Panc1 (cell line): ENCODE data around the gene CMTM8. TPM values are rescaled to one million over a fixed set of nuclear protein-coding genes. Genes with fewer than 3 reads are reported as not detected.

Experiments used
- ATAC-seq: fragments of 200-7000 bp; cut with Tn5 transposase; 2 replicates; pipeline ENCODE4 v1.9.1; 2020; ENCODE audit warnings: mild to moderate bottlenecking, moderate library complexity
- BruUV-seq: library from RNA; stranded (reverse); fragments of 400-500 nt; replicated peaks from 2 replicates; lab custom pipeline; 2021; lab: Mats Ljungman, UMichigan
- CTCF ChIA-PET: fragments of 300-600 bp; sonication (Branson Sonifier 250); formaldehyde crosslinking; loops from one replicate; lab custom pipeline; 2022; ENCODE audit warnings: antibody characterized with exemption; lab: Charles Lee
- POLR2A ChIA-PET: fragments of 300-600 bp; sonication (Branson Sonifier 250); formaldehyde crosslinking; loops from one replicate; lab custom pipeline; 2022; ENCODE audit warnings: antibody characterized with exemption; lab: Charles Lee
- DNase-seq: peaks from one replicate; pipeline ENCODE4 v3.0.0-alpha.2; 2010; ENCODE audit warnings: low read depth, low spot score
- H3K27ac ChIP-seq: 2 replicates; pipeline ENCODE4 v1.5.1; 2011; ENCODE audit warnings: mild to moderate bottlenecking, low read length, inconsistent platforms
- H3K27me3 ChIP-seq: fragments of 200-500 bp; sonication (Bioruptor generic); 2 replicates; pipeline ENCODE4 v1.6.0; 2014; ENCODE audit warnings: low read length, inconsistent platforms; ENCODE audit not compliant: control insufficient read depth, insufficient read depth
- H3K36me3 ChIP-seq: fragments of 200-500 bp; sonication (Bioruptor generic); 2 replicates; pipeline ENCODE4 v1.5.1; 2014; ENCODE audit warnings: inconsistent platforms, mild to moderate bottlenecking, low read length, moderate library complexity; ENCODE audit not compliant: control insufficient read depth, insufficient read depth
- H3K4me1 ChIP-seq: 2 replicates; pipeline ENCODE4 v1.5.1; 2011; ENCODE audit warnings: inconsistent platforms, mild to moderate bottlenecking, low read length, moderate library complexity; ENCODE audit not compliant: control insufficient read depth, insufficient read depth
- H3K4me3 ChIP-seq, 2 experiments: 2 replicates each; pipeline ENCODE4 v1.5.1; 2011 to 2012; ENCODE audit warnings: low read depth in 2 of 2, low read length in 2 of 2, mild to moderate bottlenecking in 2 of 2, inconsistent platforms in 1 of 2, moderate library complexity in 1 of 2
- H3K9me3 ChIP-seq: fragments of 200-500 bp; sonication (Bioruptor generic); 2 replicates; pipeline ENCODE4 v1.5.1; 2014; ENCODE audit warnings: low read depth, mild to moderate bottlenecking, inconsistent platforms, low read length, moderate library complexity; ENCODE audit not compliant: control insufficient read depth, insufficient read depth
- CTCF ChIP-seq: fragments of 450-650 bp; IDR thresholded peaks from 2 replicates; pipeline ENCODE4 v1.5.1; 2017; ENCODE audit warnings: mild to moderate bottlenecking
- POLR2AphosphoS5 ChIP-seq: IDR thresholded peaks from 2 replicates; pipeline ENCODE4 v1.6.1; 2012; ENCODE audit warnings: mild to moderate bottlenecking, low read depth, low read length, moderate library complexity
- REST ChIP-seq, 2 experiments: IDR thresholded peaks; 2 replicates each; pipeline ENCODE4 v1.6.1; 2011 to 2012; ENCODE audit warnings: low read depth in 2 of 2, control low read depth in 1 of 2, low read length in 1 of 2, mild to moderate bottlenecking in 1 of 2, moderate library complexity in 1 of 2; ENCODE audit not compliant: insufficient read depth in 1 of 2
- SIN3A ChIP-seq: IDR thresholded peaks from 2 replicates; pipeline ENCODE4 v1.6.1; 2012; ENCODE audit warnings: low read depth, mild to moderate bottlenecking, low read length, moderate library complexity, borderline replicate concordance; ENCODE audit not compliant: insufficient read depth
- TCF7L2 ChIP-seq: IDR thresholded peaks from 2 replicates; pipeline ENCODE4 v1.6.1; 2011; ENCODE audit warnings: mild to moderate bottlenecking, low read depth, low read length, inconsistent platforms
- in situ Hi-C: cut with HindIII; loops from 2 replicates; pipeline ENCODE4 v1.10.0; 2016; ENCODE audit warnings: low sequenced_read_pairs, low pct_unique_long_range_greater_than_20kb
- intact Hi-C: fragments of 100-400 bp; cut with micrococcal nuclease; formaldehyde crosslinking; loops from one replicate; pipeline ENCODE4 v1.10.0; 2022; ENCODE audit not compliant: unreplicated experiment
- total RNA-seq: library from RNA; stranded (reverse); gene quantifications from one replicate; pipeline ENCODE4 v1.2.1, GENCODE V29; 2021; ENCODE audit not compliant: unreplicated experiment

Gene CMTM8
- total RNA-seq, 1 experiment from 2014 or later = 9.8 TPM

- in situ Hi-C loops = no loop called here
- TF ChIP-seq POLR2AphosphoS5 (no peak), SIN3A (no peak), REST (IDR thresholded peaks at IDR 0.05; ENCODE audit: insufficient read depth in 1 of 2, low read depth in 2 of 2, low read length in 1 of 2) (no peak), CTCF (no peak), TCF7L2 (no peak)
- no peaks in the 10 kb centered on the region for H3K9me3 ChIP-seq
Observed at GRCh38 chr3:32254268-32254667, 15.8 kb downstream of the CMTM8 start.

GRCh38 chr3:32255345-32255744 lies 16.9 kb downstream of the CMTM8 start:
- intact Hi-C loops = no loop called here
- no peak overlapping the region for H3K27ac ChIP-seq
- no peaks in the 10 kb centered on the region for H3K9me3 ChIP-seq
- no peaks in the 10 kb centered on the region for H3K27me3 ChIP-seq
- ATAC-seq (no peak), DNase-seq (no peak)
- ChIA-PET POLR2A (no interaction called here), CTCF (no interaction called here)
- H3K36me3 ChIP-seq = no peaks in the 10 kb centered on the region
- no peaks in the 10 kb centered on the region for H3K4me1 ChIP-seq
- H3K4me3 ChIP-seq = no peak overlapping the region
- no peak for TF ChIP-seq SIN3A
- TF ChIP-seq POLR2AphosphoS5 = no peak
- no peak for TF ChIP-seq CTCF
- no peak for TF ChIP-seq TCF7L2
- no peak for TF ChIP-seq REST (IDR thresholded peaks at IDR 0.05; ENCODE audit: insufficient read depth in 1 of 2, low read depth in 2 of 2, low read length in 1 of 2)
- no TSS peak for BruUV-seq
- in situ Hi-C loops = no loop called here

More at GRCh38 chr3:32254268-32254667, 15.8 kb downstream of the CMTM8 start:
- ChIA-PET CTCF (no interaction called here), POLR2A (interaction anchor here (0.5 kb wide), 1 partner anchor 24 kb away, joined by 5 read pairs; no protein-coding TSS in a partner anchor)
- Histone ChIP-seq H3K4me1 (no peaks in the 10 kb centered on the region), H3K27me3 (no peaks in the 10 kb centered on the region), H3K4me3 (no peak overlapping the region), H3K27ac (no peak overlapping the region), H3K36me3 (no peaks in the 10 kb centered on the region)
- intact Hi-C loops = no loop called here
- no TSS peak for BruUV-seq
- DNase-seq = no peak
- no peak for ATAC-seq
